Neural cell (in vitro differentiated cells): ENCODE data around the gene SLBP. TPM values are rescaled to one million over a fixed set of nuclear protein-coding genes. Genes with fewer than 3 reads are reported as not detected.

ENCODE experiments used
- H2AFZ ChIP-seq: fragments of 200-600, 300-800 bp; sonication (generic), shearing (Covaris generic); 2 replicates; pipeline ENCODE4 v1.6.0; 2014; ENCODE audit warnings: low read depth, mild to moderate bottlenecking, antibody characterized with exemption, low read length, moderate library complexity
- H3F3A ChIP-seq: fragments of 200-600 bp; shearing (Covaris generic); 2 replicates; pipeline ENCODE4 v1.6.1; 2016; ENCODE audit warnings: mild to moderate bottlenecking, moderate library complexity, mixed read lengths, antibody characterized with exemption, low read length; ENCODE audit not compliant: insufficient read depth, poor library complexity, severe bottlenecking
- H3K27ac ChIP-seq: fragments of 200-600, 300-800 bp; sonication (generic), shearing (Covaris generic); 2 replicates; pipeline ENCODE4 v1.5.1; 2014; ENCODE audit warnings: mild to moderate bottlenecking, low read length, moderate library complexity
- H3K27me3 ChIP-seq: fragments of 300-800, 200-600 bp; sonication (generic), shearing (Covaris generic); 2 replicates; pipeline ENCODE4 v1.6.0; 2014; ENCODE audit warnings: mild to moderate bottlenecking, low read depth, low read length, moderate library complexity; ENCODE audit not compliant: insufficient read depth
- H3K36me3 ChIP-seq: fragments of 300-800, 200-600 bp; sonication (generic), shearing (Covaris generic); 2 replicates; pipeline ENCODE4 v1.5.1; 2014; ENCODE audit warnings: mild to moderate bottlenecking, antibody characterized with exemption, low read length, moderate library complexity; ENCODE audit not compliant: insufficient read depth
- H3K4me2 ChIP-seq: fragments of 300-800, 200-600 bp; sonication (generic), shearing (Covaris generic); 2 replicates; pipeline ENCODE4 v1.6.0; 2014; ENCODE audit warnings: mild to moderate bottlenecking, low read length
- H3K4me3 ChIP-seq: fragments of 300-800, 200-600 bp; sonication (generic), shearing (Covaris generic); 2 replicates; pipeline ENCODE4 v1.5.1; 2014; ENCODE audit warnings: mild to moderate bottlenecking, low read length, moderate library complexity
- H3K79me2 ChIP-seq: fragments of 200-600 bp; shearing (Covaris generic); replicated peaks from 2 replicates; pipeline ENCODE4 v1.6.0; 2014; ENCODE audit warnings: mild to moderate bottlenecking, low read length, moderate library complexity; ENCODE audit not compliant: insufficient read depth
- H3K9ac ChIP-seq: fragments of 300-800, 200-600 bp; sonication (generic), shearing (Covaris generic); 2 replicates; pipeline ENCODE4 v1.6.1; 2016; ENCODE audit warnings: mild to moderate bottlenecking, low read length, mixed read lengths
- H3K9me2 ChIP-seq: fragments of 200-600 bp; shearing (Covaris generic); 2 replicates; pipeline ENCODE4 v1.6.1; 2016; ENCODE audit warnings: mild to moderate bottlenecking, low read length, mixed read lengths; ENCODE audit not compliant: insufficient read depth
- H3K9me3 ChIP-seq: fragments of 200-600, 300-800 bp; sonication (generic), shearing (Covaris generic); 2 replicates; pipeline ENCODE4 v1.6.1; 2016; ENCODE audit warnings: mild to moderate bottlenecking, mixed run types, low read length, moderate library complexity, mixed read lengths
- H4K20me1 ChIP-seq: fragments of 200-600 bp; shearing (Covaris generic); 2 replicates; pipeline ENCODE4 v1.6.1; 2016; ENCODE audit warnings: mild to moderate bottlenecking, mixed run types; ENCODE audit not compliant: insufficient read depth
- CTCF ChIP-seq: fragments of 450-650 bp; IDR thresholded peaks from 2 replicates; pipeline ENCODE4 v1.5.1; 2014; ENCODE audit warnings: antibody characterized with exemption, mild to moderate bottlenecking, moderate library complexity; ENCODE audit not compliant: poor library complexity, severe bottlenecking
- EP300 ChIP-seq: fragments of 450-650 bp; conservative IDR thresholded peaks from 2 replicates; pipeline ENCODE4 v1.6.1; 2014; ENCODE audit warnings: antibody characterized with exemption, mild to moderate bottlenecking, moderate library complexity; ENCODE audit not compliant: poor library complexity, severe bottlenecking
- EZH2 ChIP-seq: fragments of 200-600, 300-800 bp; shearing (Covaris generic), sonication (generic); IDR thresholded peaks from 2 replicates; pipeline ENCODE4 v1.6.1; 2014; ENCODE audit warnings: antibody characterized with exemption, low read length, borderline replicate concordance, mild to moderate bottlenecking; ENCODE audit not compliant: insufficient read depth, poor library complexity, severe bottlenecking
- MXI1 ChIP-seq: fragments of 450-650 bp; conservative IDR thresholded peaks from 2 replicates; pipeline ENCODE4 v1.6.1; 2014; ENCODE audit warnings: antibody characterized with exemption, mild to moderate bottlenecking; ENCODE audit not compliant: poor library complexity, severe bottlenecking
- POLR2AphosphoS5 ChIP-seq: IDR thresholded peaks from 2 replicates; pipeline ENCODE4 v1.6.1; 2012
- RAD21 ChIP-seq: fragments of 450-650 bp; conservative IDR thresholded peaks from 2 replicates; pipeline ENCODE4 v1.6.1; 2014; ENCODE audit warnings: antibody characterized with exemption, mild to moderate bottlenecking, moderate library complexity
- REST ChIP-seq: IDR thresholded peaks from 2 replicates; pipeline ENCODE4 v1.6.1; 2012; ENCODE audit warnings: borderline replicate concordance
- SMC3 ChIP-seq: fragments of 450-650 bp; conservative IDR thresholded peaks from 2 replicates; pipeline ENCODE4 v1.6.1; 2014; ENCODE audit warnings: antibody characterized with exemption, mild to moderate bottlenecking, moderate library complexity; ENCODE audit not compliant: poor library complexity
- TAF1 ChIP-seq: IDR thresholded peaks from 2 replicates; pipeline ENCODE4 v1.6.1; 2012; ENCODE audit warnings: low read depth
- polyA plus RNA-seq: library from polyadenylated mRNA; depleted of rRNA; stranded (reverse); fragments of >200 nt; gene quantifications from 2 replicates; pipeline ENCODE4 v1.2.3, GENCODE V29; 2014

Gene SLBP
- polyA plus RNA-seq, 1 donor from 2014 or later, result 111 TPM

GRCh38 chr4:1741208-1741607 is 29.1 kb upstream of the SLBP start:
- H2AFZ ChIP-seq, result no peak overlapping the region
- H4K20me1 ChIP-seq, result no peaks in the 10 kb centered on the region
- H3F3A ChIP-seq, result no peaks in the 10 kb centered on the region
- no peak overlapping the region for H3K9ac ChIP-seq
- H3K4me2 ChIP-seq, result no peak overlapping the region
- no peak overlapping the region for H3K4me3 ChIP-seq
- no peaks in the 10 kb centered on the region for H3K36me3 ChIP-seq
- TF ChIP-seq POLR2AphosphoS5 (no peak), TAF1 (no peak), MXI1 (no peak), EP300 (no peak)
- no peaks in the 10 kb centered on the region for H3K27me3 ChIP-seq
- H3K9me2 ChIP-seq, result no peaks in the 10 kb centered on the region
- no peaks in the 10 kb centered on the region for H3K9me3 ChIP-seq
- no peak overlapping the region for H3K27ac ChIP-seq
- no peaks in the 10 kb centered on the region for H3K79me2 ChIP-seq

- H3K36me3 ChIP-seq, result no peaks in the 10 kb centered on the region
- no peaks in the 10 kb centered on the region for H3K27me3 ChIP-seq
- no peaks in the 10 kb centered on the region for H3K9me2 ChIP-seq
Measured at GRCh38 chr4:1740021-1740545, 28.0 kb upstream of the SLBP start.

More at GRCh38 chr4:1740021-1740545, 28.0 kb upstream of the SLBP start:
- H3K9me3 ChIP-seq, result no peaks in the 10 kb centered on the region
- H3K27ac ChIP-seq, result no peak overlapping the region
- no peaks in the 10 kb centered on the region for H3F3A ChIP-seq
- H3K79me2 ChIP-seq, result no peaks in the 10 kb centered on the region
- TF ChIP-seq EP300, result no peak
- no peak for TF ChIP-seq RAD21
- no peak for TF ChIP-seq TAF1
- TF ChIP-seq EZH2, result no peak
- no peak for TF ChIP-seq CTCF
- TF ChIP-seq REST, result no peak
- TF ChIP-seq SMC3, result no peak
- no peak for TF ChIP-seq MXI1
- TF ChIP-seq POLR2AphosphoS5, result no peak
- no peak overlapping the region for H3K9ac ChIP-seq
- H3K4me3 ChIP-seq, result no peak overlapping the region
- no peak overlapping the region for H2AFZ ChIP-seq
- no peak overlapping the region for H3K4me2 ChIP-seq
- no peaks in the 10 kb centered on the region for H4K20me1 ChIP-seq
